ENCODE results near the gene DPYD.
A peak's percentile ranks its signal among the peaks of the same experiment; 100 is the strongest.

The DPYD gene

GRCh38 chr1:97603218-97603617 lies 317.6 kb downstream of the DPYD start:
- DNase-seq = no peak

GRCh38 chr1:97599447-97599846 lies 321.4 kb downstream of the DPYD start:
- DNase-seq = no peak

GRCh38 chr1:97593192-97593591 lies 327.6 kb downstream of the DPYD start:
- DNase-seq = peak; percentile 33

- DNase-seq = no peak
Measured at GRCh38 chr1:97588772-97589171, 332.1 kb downstream of the DPYD start.

GRCh38 chr1:97581614-97582051 lies 339.2 kb downstream of the DPYD start:
- DNase-seq = no peak

- DNase-seq = no peak
Measured at GRCh38 chr1:97577613-97578012, 343.2 kb downstream of the DPYD start.

GRCh38 chr1:97573553-97573952 lies 347.3 kb downstream of the DPYD start:
- no peak for DNase-seq

GRCh38 chr1:97572561-97572960 lies 348.3 kb downstream of the DPYD start:
- no peak for DNase-seq

- no peak for DNase-seq
Measured at GRCh38 chr1:97571760-97572159, 349.1 kb downstream of the DPYD start.

- no peak for DNase-seq
Measured at GRCh38 chr1:97570691-97571090, 350.1 kb downstream of the DPYD start.

- DNase-seq = no peak
Measured at GRCh38 chr1:97567000-97567749, 353.7 kb downstream of the DPYD start.

- DNase-seq = no peak
Measured at GRCh38 chr1:97565886-97566285, 354.9 kb downstream of the DPYD start.

- no peak for DNase-seq
Measured at GRCh38 chr1:97563926-97564325, 356.9 kb downstream of the DPYD start.

GRCh38 chr1:97562081-97562480 lies 358.8 kb downstream of the DPYD start:
- DNase-seq = no peak

- DNase-seq = no peak
Measured at GRCh38 chr1:97560714-97561113, 360.1 kb downstream of the DPYD start.

- DNase-seq = no peak
Measured at GRCh38 chr1:97553971-97554370, 366.9 kb downstream of the DPYD start.

GRCh38 chr1:97551113-97551512 lies 369.7 kb downstream of the DPYD start:
- DNase-seq = no peak

GRCh38 chr1:97545446-97545845 lies 375.4 kb downstream of the DPYD start:
- no peak for DNase-seq

- DNase-seq = no peak
Measured at GRCh38 chr1:97540346-97540888, 380.4 kb downstream of the DPYD start.

GRCh38 chr1:97538113-97538512 lies 382.7 kb downstream of the DPYD start:
- DNase-seq = no peak

GRCh38 chr1:97533358-97533757 lies 387.5 kb downstream of the DPYD start:
- DNase-seq = no peak

GRCh38 chr1:97529600-97529999 lies 391.2 kb downstream of the DPYD start:
- DNase-seq = no peak

GRCh38 chr1:97524211-97524610 lies 396.6 kb downstream of the DPYD start:
- DNase-seq = no peak

GRCh38 chr1:97516588-97516987 lies 404.2 kb downstream of the DPYD start:
- DNase-seq = no peak

- DNase-seq = no peak
Measured at GRCh38 chr1:97508653-97509218, 412.1 kb downstream of the DPYD start.

All from retina (tissue), 1 donor.